Measurements from ENCODE around the gene LENG8. TPM values are rescaled to one million over a fixed set of nuclear protein-coding genes. Genes with fewer than 3 reads are reported as not detected.

The LENG8 gene
- total RNA-seq, 6 donors from 2014 or later = 72.2 to 1,027 (median 188) TPM

DNA sequence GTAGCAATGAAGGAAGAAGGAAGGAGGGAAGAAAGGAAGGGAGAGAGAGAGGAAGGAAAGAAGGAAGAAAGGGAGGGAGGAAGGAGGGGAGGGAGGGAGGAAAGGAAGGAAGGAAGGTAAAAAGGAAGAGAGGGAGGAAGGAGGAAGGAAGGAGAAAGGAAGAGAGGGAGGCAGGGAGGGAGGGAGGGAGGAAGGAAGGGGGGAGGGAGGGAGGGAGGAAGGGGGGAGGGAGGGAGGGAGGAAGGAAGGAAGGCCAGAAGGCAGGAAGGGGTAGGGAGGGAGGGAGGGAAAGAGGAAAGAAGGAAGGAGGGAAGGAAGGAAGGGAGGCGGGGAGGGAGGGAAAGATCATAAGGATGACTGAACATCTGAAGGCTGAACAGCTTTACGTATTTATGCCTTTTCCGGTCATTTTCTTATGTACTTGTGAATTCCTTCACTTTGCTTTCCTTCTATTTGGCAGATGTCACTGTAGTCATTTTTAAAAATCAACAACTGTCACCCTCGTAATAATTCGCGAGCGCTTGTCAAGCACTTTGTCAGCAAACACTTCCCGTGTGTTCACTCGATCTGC lies 40.5 kb upstream of the LENG8 start:
- no peak for DNase-seq
- whole genome bisulfite sequencing, 2 donors = 61 to 69% methylated on average over 9 of the region's 9 CpGs
- Histone ChIP-seq H3K36me3 (no peaks in the 10 kb centered on the region), H3K9me3 (no peaks in the 10 kb centered on the region), H3K27me3 (no peaks in the 10 kb centered on the region), H3K27ac (no peak overlapping the region), H3K4me1 (no peaks in the 10 kb centered on the region), H3K4me3 (no peak overlapping the region)
- TF ChIP-seq POLR2A (IDR thresholded peaks at IDR 0.05) (no peak), EP300 (IDR thresholded peaks at IDR 0.05) (no peak), POLR2AphosphoS5 (IDR thresholded peaks at IDR 0.05) (no peak)
- TF ChIP-seq, protein P1, sequence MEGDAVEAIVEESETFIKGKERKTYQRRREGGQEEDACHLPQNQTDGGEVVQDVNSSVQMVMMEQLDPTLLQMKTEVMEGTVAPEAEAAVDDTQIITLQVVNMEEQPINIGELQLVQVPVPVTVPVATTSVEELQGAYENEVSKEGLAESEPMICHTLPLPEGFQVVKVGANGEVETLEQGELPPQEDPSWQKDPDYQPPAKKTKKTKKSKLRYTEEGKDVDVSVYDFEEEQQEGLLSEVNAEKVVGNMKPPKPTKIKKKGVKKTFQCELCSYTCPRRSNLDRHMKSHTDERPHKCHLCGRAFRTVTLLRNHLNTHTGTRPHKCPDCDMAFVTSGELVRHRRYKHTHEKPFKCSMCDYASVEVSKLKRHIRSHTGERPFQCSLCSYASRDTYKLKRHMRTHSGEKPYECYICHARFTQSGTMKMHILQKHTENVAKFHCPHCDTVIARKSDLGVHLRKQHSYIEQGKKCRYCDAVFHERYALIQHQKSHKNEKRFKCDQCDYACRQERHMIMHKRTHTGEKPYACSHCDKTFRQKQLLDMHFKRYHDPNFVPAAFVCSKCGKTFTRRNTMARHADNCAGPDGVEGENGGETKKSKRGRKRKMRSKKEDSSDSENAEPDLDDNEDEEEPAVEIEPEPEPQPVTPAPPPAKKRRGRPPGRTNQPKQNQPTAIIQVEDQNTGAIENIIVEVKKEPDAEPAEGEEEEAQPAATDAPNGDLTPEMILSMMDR (IDR thresholded peaks at IDR 0.05) = no peak
- ATAC-seq (ENCODE audit: low FRiP score in 2 of 2) = no peak

DNA sequence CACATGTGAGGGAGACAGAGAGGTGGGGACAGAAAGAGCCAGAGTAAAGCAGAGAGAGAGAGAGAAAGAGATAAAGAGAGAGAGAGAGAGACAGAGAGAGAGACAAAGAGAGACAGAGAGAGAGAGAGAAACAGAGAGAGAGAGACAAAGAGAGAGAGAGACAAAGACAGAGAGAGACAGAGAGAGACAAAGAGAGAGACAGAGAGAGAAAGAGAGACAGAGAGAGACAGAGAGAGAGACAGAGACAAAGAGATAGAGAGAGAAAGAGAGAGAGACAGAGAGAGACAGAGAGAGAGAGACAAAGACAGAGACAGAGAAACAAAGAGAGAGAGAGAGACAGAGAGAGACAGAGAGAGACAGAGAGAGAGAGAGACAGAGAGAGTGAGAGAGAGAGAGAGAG lies 38.0 kb upstream of the LENG8 start:
- H3K4me3 ChIP-seq = no peak overlapping the region
- TF ChIP-seq, protein P1 (IDR thresholded peaks at IDR 0.05) = no peak
- TF ChIP-seq EP300 (IDR thresholded peaks at IDR 0.05) = no peak
- no peak for TF ChIP-seq POLR2A (IDR thresholded peaks at IDR 0.05)
- no peak for TF ChIP-seq POLR2AphosphoS5 (IDR thresholded peaks at IDR 0.05)
- peaks cover 0 to 17% (median 8%) of the 10 kb centered on the region in 4 donors for H3K27me3 ChIP-seq
- no peak overlapping the region for H3K27ac ChIP-seq
- no peaks in the 10 kb centered on the region for H3K36me3 ChIP-seq
- no peaks in the 10 kb centered on the region for H3K9me3 ChIP-seq
- ATAC-seq (ENCODE audit: low FRiP score in 2 of 2) = no peak
- no peak for DNase-seq
- H3K4me1 ChIP-seq = peaks cover 0 to 8% (median 0%) of the 10 kb centered on the region in 4 donors

DNA sequence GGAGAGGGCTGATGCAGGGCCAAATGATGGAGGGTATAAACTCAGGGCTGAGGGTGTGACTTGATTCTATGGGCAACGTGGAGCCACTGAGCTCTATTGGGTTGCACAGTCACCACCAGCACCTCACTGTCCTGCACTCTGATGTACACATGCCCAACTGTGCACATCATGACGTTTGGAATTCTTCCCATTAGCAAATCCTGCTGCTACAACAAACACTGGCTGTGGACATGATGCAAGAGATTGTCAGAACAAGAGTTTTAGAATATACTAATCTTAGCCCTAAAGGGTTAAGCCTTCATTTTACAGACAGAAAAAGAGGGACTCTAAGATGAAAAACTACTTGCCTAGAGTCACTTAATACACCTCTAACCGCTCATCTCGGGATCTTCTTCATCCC lies 36.1 kb upstream of the LENG8 start:
- TF ChIP-seq POLR2AphosphoS5 (IDR thresholded peaks at IDR 0.05) (no peak), EP300 (IDR thresholded peaks at IDR 0.05) (no peak), POLR2A (IDR thresholded peaks at IDR 0.05) (no peak)
- TF ChIP-seq, protein P1 (IDR thresholded peaks at IDR 0.05) = no peak
- DNase-seq (no peak), ATAC-seq (ENCODE audit: low FRiP score in 2 of 2) (no peak)
- Histone ChIP-seq H3K4me1 (peaks cover 0 to 8% (median under 1%) of the 10 kb centered on the region in 4 donors), H3K36me3 (no peaks in the 10 kb centered on the region), H3K27ac (no peak overlapping the region), H3K4me3 (no peak overlapping the region), H3K9me3 (no peaks in the 10 kb centered on the region), H3K27me3 (peaks cover 0 to 27% (median 13%) of the 10 kb centered on the region in 4 donors)
- WGBS, 2 donors = 74 to 75% methylated on average over 3 to 4 of the region's 4 CpGs

DNA sequence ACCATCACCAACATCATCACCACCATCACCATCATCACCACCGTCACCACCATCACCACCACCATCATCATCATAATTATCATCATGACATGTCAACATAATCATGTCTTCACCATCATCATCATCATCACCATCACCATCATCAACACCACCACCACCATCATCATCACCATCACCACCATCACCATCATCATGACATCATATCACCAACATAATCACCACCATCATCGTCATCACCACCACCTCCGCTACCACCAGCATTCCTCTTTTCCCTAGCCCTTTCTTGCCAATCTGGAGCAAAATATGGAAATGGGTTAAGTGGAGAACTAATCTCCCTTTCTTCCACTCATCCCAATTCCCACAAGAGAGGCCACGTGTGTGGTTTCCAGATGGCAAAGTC lies 34.8 kb upstream of the LENG8 start:
- peaks cover 5 to 16% (median 7%) of the 10 kb centered on the region in 4 donors for H3K4me1 ChIP-seq
- WGBS, 2 donors = 94 to 98% methylated on average over 4 of the region's 4 CpGs
- ATAC-seq (ENCODE audit: low FRiP score in 2 of 2) = no peak
- no peak for DNase-seq
- H3K36me3 ChIP-seq = no peaks in the 10 kb centered on the region
- no peaks in the 10 kb centered on the region for H3K9me3 ChIP-seq
- H3K27ac ChIP-seq = no peak overlapping the region
- peaks cover 0 to 32% (median 15%) of the 10 kb centered on the region in 4 donors for H3K27me3 ChIP-seq
- H3K4me3 ChIP-seq = no peak overlapping the region
- TF ChIP-seq, protein P1 (IDR thresholded peaks at IDR 0.05) = no peak
- TF ChIP-seq EP300 (IDR thresholded peaks at IDR 0.05) (no peak), POLR2AphosphoS5 (IDR thresholded peaks at IDR 0.05) (no peak), POLR2A (IDR thresholded peaks at IDR 0.05) (no peak)

Measured in upper lobe of left lung (tissue), 6 donors.